Tongue (tissue), 1 donor: ENCODE measurements around the gene OR51E1. TPM values are rescaled to one million over a fixed set of nuclear protein-coding genes. Genes with fewer than 3 reads are reported as not detected.

Source experiments
- total RNA-seq: library from RNA; depleted of rRNA; stranded (reverse); fragments of >200 nt; gene quantifications from one replicate; pipeline ENCODE4 v1.2.3, GENCODE V29; 2014

OR51E1 gene
- total RNA-seq, 1 donor from 2014 or later, result 1.9 TPM

Other genes starting within 250 kb of the OR51E1 start
- gene OR52K2, start 194.7 kb upstream of the OR51E1 start, total RNA-seq, result not detected
- not detected for gene OR52K1, start 161.3 kb upstream of the OR51E1 start, total RNA-seq
- gene OR52M1, start 98.8 kb upstream of the OR51E1 start, total RNA-seq, result not detected
- gene OR52I2, start 62.2 kb upstream of the OR51E1 start, total RNA-seq, result not detected
- gene OR52I1, start 49.9 kb upstream of the OR51E1 start, total RNA-seq, result not detected
- 6.7 TPM for gene TRIM68, start 35.8 kb upstream of the OR51E1 start, total RNA-seq
- not detected for gene OR51D1, start 6.5 kb upstream of the OR51E1 start, total RNA-seq
- not detected for gene OR51E2, start 53.9 kb downstream of the OR51E1 start, total RNA-seq
- not detected for gene MMP26, start 60.8 kb downstream of the OR51E1 start, total RNA-seq
- gene OR51F1, start 126.0 kb downstream of the OR51E1 start, total RNA-seq, result not detected
- gene OR52R1, start 160.4 kb downstream of the OR51E1 start, total RNA-seq, result not detected
- not detected for gene OR51F2, start 177.3 kb downstream of the OR51E1 start, total RNA-seq
- not detected for gene OR51S1, start 205.2 kb downstream of the OR51E1 start, total RNA-seq
- not detected for gene OR51T1, start 237.9 kb downstream of the OR51E1 start, total RNA-seq